Neural progenitor cell (in vitro differentiated cells): ENCODE results near the gene ZCCHC7. TPM values are rescaled to one million over a fixed set of nuclear protein-coding genes. Genes with fewer than 3 reads are reported as not detected.

Experiments used
- DNase-seq: peaks from one replicate; pipeline ENCODE4 v3.0.0-alpha.2; 2016; ENCODE audit warnings: low spot score
- H2AFZ ChIP-seq: fragments of 200-600 bp; sonication (generic); replicated peaks from 2 replicates; pipeline ENCODE4 v1.6.1; 2016; ENCODE audit warnings: antibody characterized with exemption
- H3F3A ChIP-seq: fragments of 200-600 bp; sonication (generic); 2 replicates; pipeline ENCODE4 v1.6.1; 2016; ENCODE audit warnings: antibody characterized with exemption, low read depth
- H3K27ac ChIP-seq: fragments of 200-600 bp; sonication (generic); 2 replicates; pipeline ENCODE4 v1.5.1; 2016; ENCODE audit warnings: mild to moderate bottlenecking
- H3K27me3 ChIP-seq: fragments of 200-600 bp; sonication (generic); 2 replicates; pipeline ENCODE4 v1.6.1; 2016; ENCODE audit warnings: mild to moderate bottlenecking, moderate library complexity
- H3K36me3 ChIP-seq: fragments of 200-600 bp; sonication (generic); 2 replicates; pipeline ENCODE4 v1.5.1; 2016
- H3K4me1 ChIP-seq: fragments of 200-600 bp; sonication (generic); 2 replicates; pipeline ENCODE4 v1.6.1; 2016; ENCODE audit warnings: mixed run types
- H3K4me2 ChIP-seq: fragments of 200-600 bp; sonication (generic); 2 replicates; pipeline ENCODE4 v1.6.1; 2016
- H3K4me3 ChIP-seq: fragments of 200-600 bp; sonication (generic); 2 replicates; pipeline ENCODE4 v1.5.1; 2016
- H3K79me2 ChIP-seq: fragments of 200-600 bp; sonication (generic); 2 replicates; pipeline ENCODE4 v1.6.1; 2016; ENCODE audit warnings: low read depth
- H3K9ac ChIP-seq: fragments of 200-600 bp; sonication (generic); 2 replicates; pipeline ENCODE4 v1.6.1; 2016
- H3K9me3 ChIP-seq: fragments of 200-600 bp; sonication (generic); 2 replicates; pipeline ENCODE4 v1.5.1; 2016; ENCODE audit warnings: low read depth
- H4K20me1 ChIP-seq: fragments of 200-600 bp; sonication (generic); 2 replicates; pipeline ENCODE4 v1.6.1; 2016; ENCODE audit warnings: low read depth
- H3K27ac Mint-ChIP-seq: 3 replicates; pipeline ENCODE4 v1.8.0; 2021; ENCODE audit warnings: mixed read lengths
- H3K27me3 Mint-ChIP-seq: 2 replicates; pipeline ENCODE4 v1.8.0; 2022; ENCODE audit warnings: low read depth, mild to moderate bottlenecking, inconsistent platforms, moderate library complexity, mixed read lengths; ENCODE audit not compliant: insufficient read depth
- H3K36me3 Mint-ChIP-seq: 3 replicates; pipeline ENCODE4 v1.8.0; 2021; ENCODE audit warnings: mixed read lengths
- H3K4me1 Mint-ChIP-seq: 3 replicates; pipeline ENCODE4 v1.8.0; 2021; ENCODE audit warnings: mixed read lengths
- H3K4me3 Mint-ChIP-seq: 3 replicates; pipeline ENCODE4 v1.8.0; 2021; ENCODE audit warnings: mild to moderate bottlenecking, moderate library complexity, mixed read lengths
- H3K9me3 Mint-ChIP-seq: 3 replicates; pipeline ENCODE4 v1.8.0; 2020; ENCODE audit warnings: mixed read lengths
- EZH2 ChIP-seq: fragments of 200-600 bp; sonication (generic); IDR thresholded peaks from 2 replicates; pipeline ENCODE4 v1.6.1; 2017; ENCODE audit warnings: antibody characterized with exemption, mild to moderate bottlenecking, moderate library complexity
- EZH2phosphoT487 ChIP-seq: fragments of 200-600 bp; sonication (generic); IDR thresholded peaks from 2 replicates; pipeline ENCODE4 v1.6.1; 2017; ENCODE audit warnings: antibody characterized with exemption
- total RNA-seq: library from RNA; depleted of rRNA; stranded (reverse); fragments of >200 nt; gene quantifications from 2 replicates; pipeline ENCODE4 v1.2.3, GENCODE V29; 2015; ENCODE audit warnings: low replicate concordance
- TF ChIP-seq, protein P1 (sequence below): fragments of 200-600 bp; sonication (generic); IDR thresholded peaks from 2 replicates; pipeline ENCODE4 v1.5.1; 2017; ENCODE audit warnings: antibody characterized with exemption, mild to moderate bottlenecking

Gene ZCCHC7
- total RNA-seq, 1 donor from 2014 or later = 27.6 TPM

DNA sequence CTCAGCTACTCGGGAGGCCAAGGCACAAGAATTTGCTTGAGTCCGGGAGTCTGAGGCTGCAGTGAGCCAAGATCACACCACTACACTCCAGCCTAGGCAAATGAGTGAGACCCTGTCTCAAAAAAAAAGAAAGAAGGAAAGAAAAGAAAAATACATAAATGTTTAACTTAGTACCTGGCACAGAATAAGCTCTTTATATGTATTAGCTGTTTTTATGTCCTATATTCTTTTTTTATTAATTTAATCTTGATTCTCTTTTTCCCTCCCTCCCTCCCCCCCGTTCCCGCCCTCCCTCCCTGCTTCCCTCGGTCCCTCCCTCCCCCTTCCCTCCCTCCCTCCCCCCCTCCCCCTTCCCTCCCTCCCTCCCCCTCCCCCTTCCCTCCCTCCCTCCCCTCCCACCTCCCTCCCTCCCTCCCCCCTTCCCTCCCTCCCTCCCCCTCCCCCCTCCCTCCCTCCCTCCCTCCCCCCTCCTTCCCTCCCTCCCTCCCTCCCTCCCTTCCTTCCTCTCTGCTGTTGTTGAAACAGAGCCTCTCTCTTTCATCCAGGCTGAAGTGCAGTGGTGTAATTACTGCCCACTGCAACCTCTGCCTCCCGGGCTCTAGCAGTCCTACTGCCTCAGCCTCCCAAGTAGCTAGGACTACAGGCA, 166.3 kb downstream of the ZCCHC7 start:
- Histone ChIP-seq H2AFZ (no peak overlapping the region), H3K27me3 (no peaks in the 10 kb centered on the region), H4K20me1 (no peaks in the 10 kb centered on the region), H3K36me3 (no peaks in the 10 kb centered on the region), H3K9ac (no peak overlapping the region), H3K4me3 (no peak overlapping the region), H3K79me2 (no peaks in the 10 kb centered on the region), H3K4me1 (peaks cover 17% of the 10 kb centered on the region), H3K27ac (no peak overlapping the region), H3F3A (no peaks in the 10 kb centered on the region), H3K4me2 (no peak overlapping the region), H3K9me3 (no peaks in the 10 kb centered on the region)
- TF ChIP-seq EZH2phosphoT487 = no peak
- TF ChIP-seq EZH2 = no peak
- TF ChIP-seq, protein P1, sequence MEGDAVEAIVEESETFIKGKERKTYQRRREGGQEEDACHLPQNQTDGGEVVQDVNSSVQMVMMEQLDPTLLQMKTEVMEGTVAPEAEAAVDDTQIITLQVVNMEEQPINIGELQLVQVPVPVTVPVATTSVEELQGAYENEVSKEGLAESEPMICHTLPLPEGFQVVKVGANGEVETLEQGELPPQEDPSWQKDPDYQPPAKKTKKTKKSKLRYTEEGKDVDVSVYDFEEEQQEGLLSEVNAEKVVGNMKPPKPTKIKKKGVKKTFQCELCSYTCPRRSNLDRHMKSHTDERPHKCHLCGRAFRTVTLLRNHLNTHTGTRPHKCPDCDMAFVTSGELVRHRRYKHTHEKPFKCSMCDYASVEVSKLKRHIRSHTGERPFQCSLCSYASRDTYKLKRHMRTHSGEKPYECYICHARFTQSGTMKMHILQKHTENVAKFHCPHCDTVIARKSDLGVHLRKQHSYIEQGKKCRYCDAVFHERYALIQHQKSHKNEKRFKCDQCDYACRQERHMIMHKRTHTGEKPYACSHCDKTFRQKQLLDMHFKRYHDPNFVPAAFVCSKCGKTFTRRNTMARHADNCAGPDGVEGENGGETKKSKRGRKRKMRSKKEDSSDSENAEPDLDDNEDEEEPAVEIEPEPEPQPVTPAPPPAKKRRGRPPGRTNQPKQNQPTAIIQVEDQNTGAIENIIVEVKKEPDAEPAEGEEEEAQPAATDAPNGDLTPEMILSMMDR = no peak
- peaks cover 2% of the 10 kb centered on the region for H3K27me3 Mint-ChIP-seq
- peaks cover 3% of the 10 kb centered on the region for H3K9me3 Mint-ChIP-seq
- H3K4me1 Mint-ChIP-seq = peaks cover 26% of the 10 kb centered on the region
- no peak overlapping the region for H3K27ac Mint-ChIP-seq
- H3K4me3 Mint-ChIP-seq = no peak overlapping the region
- H3K36me3 Mint-ChIP-seq = peaks cover 18% of the 10 kb centered on the region
- DNase-seq = no peak

DNA sequence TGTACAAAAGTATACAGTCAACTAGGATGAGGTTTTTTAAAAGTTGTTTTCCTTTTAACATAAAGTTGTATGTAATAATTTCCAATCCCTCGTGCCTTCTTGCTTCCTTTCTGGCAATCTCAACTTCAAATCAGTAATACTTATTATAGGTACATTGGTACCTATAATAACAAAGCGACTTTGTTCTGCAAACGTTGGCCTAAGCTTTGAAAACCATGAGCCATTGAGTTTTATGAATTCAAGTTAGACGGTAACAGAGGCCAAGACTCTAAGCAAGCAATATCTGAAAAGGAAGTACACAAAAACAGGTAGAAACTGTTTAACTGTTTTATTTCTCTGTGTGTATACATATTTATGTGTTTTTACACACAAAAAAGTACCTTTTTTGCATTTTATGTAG, 166.9 kb downstream of the ZCCHC7 start:
- no peak overlapping the region for H3K27ac ChIP-seq

DNA sequence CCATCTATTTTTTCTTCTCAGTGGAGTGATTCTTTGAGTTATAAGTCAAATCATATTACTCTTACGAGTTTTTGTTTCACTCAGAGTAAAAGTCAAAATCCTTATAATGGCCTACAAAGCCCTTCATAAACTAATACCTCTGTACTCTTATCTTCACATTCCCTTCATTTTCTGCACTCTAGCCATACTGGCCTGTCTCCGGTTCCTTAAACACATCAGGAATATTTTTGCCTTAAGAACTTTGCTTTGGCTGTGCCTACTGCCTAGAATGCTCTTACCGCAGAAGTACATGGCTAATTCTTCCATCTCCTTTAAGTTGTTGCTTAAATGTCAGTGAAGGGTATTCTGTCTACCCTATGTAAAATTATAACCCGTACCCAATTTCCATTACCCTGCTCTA, 169.3 kb downstream of the ZCCHC7 start:
- no peak overlapping the region for H3K4me3 Mint-ChIP-seq

More for the DNA sequence above, 166.9 kb downstream of the ZCCHC7 start:
- no peaks in the 10 kb centered on the region for H3K9me3 ChIP-seq
- no peaks in the 10 kb centered on the region for H4K20me1 ChIP-seq
- Mint-ChIP-seq H3K27me3 (peaks cover 2% of the 10 kb centered on the region), H3K27ac (no peak overlapping the region), H3K4me3 (no peak overlapping the region), H3K9me3 (peaks cover 3% of the 10 kb centered on the region), H3K36me3 (peaks cover 18% of the 10 kb centered on the region), H3K4me1 (peaks cover 24% of the 10 kb centered on the region)
- peaks cover 17% of the 10 kb centered on the region for H3K4me1 ChIP-seq
- no peak for DNase-seq
- no peak overlapping the region for H3K4me3 ChIP-seq
- TF ChIP-seq, protein P1 = no peak
- no peak overlapping the region for H2AFZ ChIP-seq
- no peaks in the 10 kb centered on the region for H3F3A ChIP-seq
- H3K27me3 ChIP-seq = no peaks in the 10 kb centered on the region
- H3K4me2 ChIP-seq = no peak overlapping the region
- H3K36me3 ChIP-seq = no peaks in the 10 kb centered on the region
- H3K79me2 ChIP-seq = no peaks in the 10 kb centered on the region
- H3K9ac ChIP-seq = no peak overlapping the region

More for the DNA sequence above, 169.3 kb downstream of the ZCCHC7 start:
- Histone ChIP-seq H3K79me2 (no peaks in the 10 kb centered on the region), H3K4me3 (no peak overlapping the region), H3K9me3 (no peaks in the 10 kb centered on the region), H3K27ac (no peak overlapping the region), H2AFZ (no peak overlapping the region), H4K20me1 (no peaks in the 10 kb centered on the region), H3K9ac (no peak overlapping the region), H3K4me2 (no peak overlapping the region), H3K27me3 (no peaks in the 10 kb centered on the region), H3F3A (no peaks in the 10 kb centered on the region), H3K36me3 (no peaks in the 10 kb centered on the region), H3K4me1 (peaks cover 13% of the 10 kb centered on the region)
- Mint-ChIP-seq H3K4me1 (peaks cover 24% of the 10 kb centered on the region), H3K27me3 (no peaks in the 10 kb centered on the region), H3K27ac (no peak overlapping the region), H3K9me3 (peaks cover 3% of the 10 kb centered on the region), H3K36me3 (peaks cover 18% of the 10 kb centered on the region)
- no peak for DNase-seq
- TF ChIP-seq EZH2 = no peak
- TF ChIP-seq, protein P1 = no peak
- TF ChIP-seq EZH2phosphoT487 = no peak
